Measurements from ENCODE around the gene ADIPOR2. TPM values are rescaled to one million over a fixed set of nuclear protein-coding genes. Genes with fewer than 3 reads are reported as not detected.

The ADIPOR2 gene
- total and polyA plus RNA-seq, 10 of the 15 experiments (the other 5 are each of a cell fraction or from before 2014, with no cell fraction given): 8.6 to 65.0 (median 38.0) TPM

DNA sequence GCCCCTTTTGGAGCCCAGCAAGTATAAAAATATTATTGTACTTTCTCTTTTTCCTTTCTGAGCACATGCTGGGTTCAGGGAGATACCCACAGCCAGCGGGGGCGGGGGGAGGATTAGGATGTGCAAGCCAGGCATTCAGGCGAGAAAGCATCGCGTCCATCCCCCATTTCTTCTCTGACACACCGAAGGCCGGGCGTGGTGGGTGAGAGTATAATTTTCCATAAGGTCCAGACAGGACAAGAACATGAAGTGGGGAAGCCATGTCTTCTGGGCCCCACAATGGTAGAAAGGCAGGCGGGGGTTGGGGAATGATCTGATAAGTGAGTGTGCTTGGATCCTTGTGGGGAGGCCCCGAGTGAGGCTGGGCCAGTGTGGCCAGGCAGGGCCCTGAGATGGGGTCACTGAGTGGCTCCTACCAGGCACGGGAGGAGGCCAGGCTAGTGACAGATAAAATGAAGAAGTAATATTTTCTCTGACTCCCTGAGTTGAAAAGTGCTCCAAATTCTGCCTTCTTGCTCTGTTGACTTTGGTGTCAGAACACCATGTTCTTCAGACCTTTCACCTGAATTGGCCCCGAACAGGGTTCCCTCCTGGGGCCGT, 118.8 kb downstream of the ADIPOR2 start:
- no peak for DNase-seq (ENCODE audit: low read depth, low spot score)
- H4K20me1 ChIP-seq (ENCODE audit: control insufficient read depth, insufficient read depth): no peaks in the 10 kb centered on the region
- H3K79me2 ChIP-seq (ENCODE audit: control insufficient read depth, insufficient read depth, low read length): no peaks in the 10 kb centered on the region
- WGBS (ENCODE audit: insufficient coverage, insufficient replicate concordance, low lambda C conversion rate, missing lambda C conversion rate): 60% methylated on average over 13 of the region's 13 CpGs
- no peak for ATAC-seq
- SMC1A ChIA-PET (ENCODE audit: uncharacterized antibody, unreplicated experiment): no interaction called here
- intact Hi-C loops (cut with micrococcal nuclease; ENCODE audit: unreplicated experiment) (no loop called here), in situ Hi-C loops (cut with MboI) (no loop called here)
- no peaks in the 10 kb centered on the region for H3K36me3 ChIP-seq (ENCODE audit: control insufficient read depth in 2 of 2, insufficient read depth in 2 of 2, low read length in 1 of 2)
- H3K9me3 ChIP-seq (replicated peaks; ENCODE audit: control insufficient read depth, insufficient read depth, low read length): no peaks in the 10 kb centered on the region
- H3K4me3 ChIP-seq: no peak overlapping the region
- no TSS peak for BruUV-seq (replicated peaks)
- H2AFZ ChIP-seq (ENCODE audit: control insufficient read depth, low read depth, low read length): no peak overlapping the region
- RAD21 ChIA-PET (ENCODE audit: unreplicated experiment): no interaction called here
- no peak overlapping the region for H3K4me2 ChIP-seq (ENCODE audit: control insufficient read depth, insufficient read depth)
- no peak overlapping the region for H3K9ac ChIP-seq (ENCODE audit: control insufficient read depth, insufficient read depth, low read length)
- POLR2A ChIA-PET: no interaction called here
- FAIRE-seq: no peak
- CTCF ChIA-PET: interaction anchor here (1.4 kb wide), 1 partner anchor 20 kb away, joined by 4 read pairs; no protein-coding TSS in a partner anchor
- TF ChIP-seq, protein P1, sequence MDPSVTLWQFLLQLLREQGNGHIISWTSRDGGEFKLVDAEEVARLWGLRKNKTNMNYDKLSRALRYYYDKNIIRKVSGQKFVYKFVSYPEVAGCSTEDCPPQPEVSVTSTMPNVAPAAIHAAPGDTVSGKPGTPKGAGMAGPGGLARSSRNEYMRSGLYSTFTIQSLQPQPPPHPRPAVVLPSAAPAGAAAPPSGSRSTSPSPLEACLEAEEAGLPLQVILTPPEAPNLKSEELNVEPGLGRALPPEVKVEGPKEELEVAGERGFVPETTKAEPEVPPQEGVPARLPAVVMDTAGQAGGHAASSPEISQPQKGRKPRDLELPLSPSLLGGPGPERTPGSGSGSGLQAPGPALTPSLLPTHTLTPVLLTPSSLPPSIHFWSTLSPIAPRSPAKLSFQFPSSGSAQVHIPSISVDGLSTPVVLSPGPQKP (IDR thresholded peaks at IDR 0.05; ENCODE audit: low read depth, low read length): no peak
- TF ChIP-seq GATAD2B (conservative IDR thresholded peaks at IDR 0.05; ENCODE audit: low read depth) (no peak), BMI1 (IDR thresholded peaks at IDR 0.05; ENCODE audit: borderline replicate concordance) (no peak), SREBF1 (IDR thresholded peaks at IDR 0.05; ENCODE audit: low read length) (no peak), MXI1 (IDR thresholded peaks at IDR 0.05; ENCODE audit: low read depth, low read length) (no peak), TBL1XR1 (IDR thresholded peaks at IDR 0.05; ENCODE audit: low read depth, low read length) (no peak), TCF3 (IDR thresholded peaks at IDR 0.05; ENCODE audit: borderline replicate concordance, insufficient read depth, low read depth, low read length) (no peak), CBX3 (IDR thresholded peaks at IDR 0.05; ENCODE audit: borderline replicate concordance, low read depth) (no peak), KDM1A (IDR thresholded peaks at IDR 0.05; ENCODE audit: borderline replicate concordance) (no peak), ZSCAN29 (IDR thresholded peaks at IDR 0.05) (no peak), JUNB (IDR thresholded peaks at IDR 0.05) (no peak), STAT3 (IDR thresholded peaks at IDR 0.05; ENCODE audit: low read depth, low read length) (no peak), SIX5 (IDR thresholded peaks at IDR 0.05; ENCODE audit: low read depth, low read length, severe bottlenecking) (no peak)
- TF ChIP-seq, protein P2, sequence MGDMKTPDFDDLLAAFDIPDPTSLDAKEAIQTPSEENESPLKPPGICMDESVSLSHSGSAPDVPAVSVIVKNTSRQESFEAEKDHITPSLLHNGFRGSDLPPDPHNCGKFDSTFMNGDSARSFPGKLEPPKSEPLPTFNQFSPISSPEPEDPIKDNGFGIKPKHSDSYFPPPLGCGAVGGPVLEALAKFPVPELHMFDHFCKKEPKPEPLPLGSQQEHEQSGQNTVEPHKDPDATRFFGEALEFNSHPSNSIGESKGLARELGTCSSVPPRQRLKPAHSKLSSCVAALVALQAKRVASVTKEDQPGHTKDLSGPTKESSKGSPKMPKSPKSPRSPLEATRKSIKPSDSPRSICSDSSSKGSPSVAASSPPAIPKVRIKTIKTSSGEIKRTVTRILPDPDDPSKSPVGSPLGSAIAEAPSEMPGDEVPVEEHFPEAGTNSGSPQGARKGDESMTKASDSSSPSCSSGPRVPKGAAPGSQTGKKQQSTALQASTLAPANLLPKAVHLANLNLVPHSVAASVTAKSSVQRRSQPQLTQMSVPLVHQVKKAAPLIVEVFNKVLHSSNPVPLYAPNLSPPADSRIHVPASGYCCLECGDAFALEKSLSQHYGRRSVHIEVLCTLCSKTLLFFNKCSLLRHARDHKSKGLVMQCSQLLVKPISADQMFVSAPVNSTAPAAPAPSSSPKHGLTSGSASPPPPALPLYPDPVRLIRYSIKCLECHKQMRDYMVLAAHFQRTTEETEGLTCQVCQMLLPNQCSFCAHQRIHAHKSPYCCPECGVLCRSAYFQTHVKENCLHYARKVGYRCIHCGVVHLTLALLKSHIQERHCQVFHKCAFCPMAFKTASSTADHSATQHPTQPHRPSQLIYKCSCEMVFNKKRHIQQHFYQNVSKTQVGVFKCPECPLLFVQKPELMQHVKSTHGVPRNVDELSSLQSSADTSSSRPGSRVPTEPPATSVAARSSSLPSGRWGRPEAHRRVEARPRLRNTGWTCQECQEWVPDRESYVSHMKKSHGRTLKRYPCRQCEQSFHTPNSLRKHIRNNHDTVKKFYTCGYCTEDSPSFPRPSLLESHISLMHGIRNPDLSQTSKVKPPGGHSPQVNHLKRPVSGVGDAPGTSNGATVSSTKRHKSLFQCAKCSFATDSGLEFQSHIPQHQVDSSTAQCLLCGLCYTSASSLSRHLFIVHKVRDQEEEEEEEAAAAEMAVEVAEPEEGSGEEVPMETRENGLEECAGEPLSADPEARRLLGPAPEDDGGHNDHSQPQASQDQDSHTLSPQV (IDR thresholded peaks at IDR 0.05): no peak
- TF ChIP-seq, protein P3, sequence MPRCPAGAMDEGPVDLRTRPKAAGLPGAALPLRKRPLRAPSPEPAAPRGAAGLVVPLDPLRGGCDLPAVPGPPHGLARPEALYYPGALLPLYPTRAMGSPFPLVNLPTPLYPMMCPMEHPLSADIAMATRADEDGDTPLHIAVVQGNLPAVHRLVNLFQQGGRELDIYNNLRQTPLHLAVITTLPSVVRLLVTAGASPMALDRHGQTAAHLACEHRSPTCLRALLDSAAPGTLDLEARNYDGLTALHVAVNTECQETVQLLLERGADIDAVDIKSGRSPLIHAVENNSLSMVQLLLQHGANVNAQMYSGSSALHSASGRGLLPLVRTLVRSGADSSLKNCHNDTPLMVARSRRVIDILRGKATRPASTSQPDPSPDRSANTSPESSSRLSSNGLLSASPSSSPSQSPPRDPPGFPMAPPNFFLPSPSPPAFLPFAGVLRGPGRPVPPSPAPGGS (IDR thresholded peaks at IDR 0.05; ENCODE audit: borderline replicate concordance, insufficient read depth, low read depth, low read length, poor library complexity, severe bottlenecking): no peak
- H3K27ac ChIP-seq (ENCODE audit: control insufficient read depth, insufficient read depth): no peak overlapping the region
- H3K27me3 ChIP-seq (replicated peaks in 1 of 2; ENCODE audit: control insufficient read depth in 2 of 2, insufficient read depth in 2 of 2, low read length in 1 of 2): peaks cover 0 to 2% of the 10 kb centered on the region in 2 experiments; a peak in 2 of 4 replicates
- peaks cover 3% of the 10 kb centered on the region; the same call in 1 of the 2 replicates for H3K4me1 ChIP-seq (ENCODE audit: control insufficient read depth, insufficient read depth, low read length)

All from GM12878 (cell line).